H9 (cell line): ENCODE measurements around the gene YKT6. TPM values are rescaled to one million over a fixed set of nuclear protein-coding genes. Genes with fewer than 3 reads are reported as not detected.

Experiments
- DNase-seq: peaks from one replicate; pipeline ENCODE4 v3.0.0-alpha.2; 2017
- H2AFZ ChIP-seq: one replicate; pipeline ENCODE4 v1.6.1; 2013; ENCODE audit warnings: mild to moderate bottlenecking, low read length, control low read depth, moderate library complexity
- H2AK5ac ChIP-seq: 2 replicates; pipeline ENCODE4 v1.6.1; 2013; ENCODE audit warnings: low read length, control low read depth, mixed read lengths; ENCODE audit not compliant: insufficient read length
- H2BK120ac ChIP-seq: one replicate; pipeline ENCODE4 v1.6.1; 2013; ENCODE audit warnings: low read depth, mild to moderate bottlenecking, low read length, control low read depth, inconsistent platforms; ENCODE audit not compliant: poor library complexity, severe bottlenecking
- H2BK12ac ChIP-seq: 2 replicates; pipeline ENCODE4 v1.6.1; 2013; ENCODE audit warnings: low read length, control low read depth, mixed read lengths, low read depth; ENCODE audit not compliant: insufficient read length
- H2BK15ac ChIP-seq: 2 replicates; pipeline ENCODE4 v1.6.1; 2013; ENCODE audit warnings: low read depth, low read length, control low read depth
- H2BK20ac ChIP-seq: one replicate; pipeline ENCODE4 v1.6.1; 2013; ENCODE audit warnings: low read depth, mild to moderate bottlenecking, low read length, control low read depth, inconsistent platforms; ENCODE audit not compliant: poor library complexity, severe bottlenecking
- H2BK5ac ChIP-seq: 2 replicates; pipeline ENCODE4 v1.6.1; 2013; ENCODE audit warnings: low read length, control low read depth, mixed read lengths; ENCODE audit not compliant: insufficient read length
- H3K14ac ChIP-seq: 2 replicates; pipeline ENCODE4 v1.6.1; 2013; ENCODE audit warnings: low read length, control low read depth; ENCODE audit not compliant: insufficient read depth
- H3K18ac ChIP-seq: 2 replicates; pipeline ENCODE4 v1.6.1; 2013; ENCODE audit warnings: low read depth, mild to moderate bottlenecking, mixed read lengths, low read length, control low read depth; ENCODE audit not compliant: insufficient read length
- H3K23ac ChIP-seq: 2 replicates; pipeline ENCODE4 v1.6.1; 2013; ENCODE audit warnings: low read length, control low read depth, mixed read lengths, low read depth; ENCODE audit not compliant: insufficient read length
- H3K23me2 ChIP-seq: 2 replicates; pipeline ENCODE4 v1.6.1; 2013; ENCODE audit warnings: low read depth, mild to moderate bottlenecking, mixed read lengths, low read length, control low read depth; ENCODE audit not compliant: insufficient read length, poor library complexity, severe bottlenecking
- H3K27ac ChIP-seq: 2 replicates; pipeline ENCODE4 v1.5.1; 2013; ENCODE audit warnings: low read length, control low read depth, mixed read lengths, low read depth; ENCODE audit not compliant: insufficient read length
- H3K27me3 ChIP-seq: 2 replicates; pipeline ENCODE4 v1.6.1; 2013; ENCODE audit warnings: low read length, control low read depth, inconsistent platforms; ENCODE audit not compliant: insufficient read depth
- H3K4ac ChIP-seq: 2 replicates; pipeline ENCODE4 v1.6.1; 2013; ENCODE audit warnings: low read depth, mild to moderate bottlenecking, control low read depth, inconsistent platforms, low read length, moderate library complexity
- H3K4me1 ChIP-seq: 2 replicates; pipeline ENCODE4 v1.6.1; 2013; ENCODE audit warnings: low read length, control low read depth, inconsistent platforms; ENCODE audit not compliant: insufficient read depth
- H3K4me2 ChIP-seq: 2 replicates; pipeline ENCODE4 v1.6.1; 2013; ENCODE audit warnings: low read length, control low read depth, mixed read lengths; ENCODE audit not compliant: insufficient read length, insufficient read depth
- H3K56ac ChIP-seq: 2 replicates; pipeline ENCODE4 v1.6.1; 2013; ENCODE audit warnings: low read depth, mild to moderate bottlenecking, mixed read lengths, low read length, control low read depth; ENCODE audit not compliant: insufficient read length
- H3K79me1 ChIP-seq: 2 replicates; pipeline ENCODE4 v1.6.1; 2013; ENCODE audit warnings: low read depth, mild to moderate bottlenecking, moderate library complexity, low read length, control low read depth, inconsistent platforms; ENCODE audit not compliant: insufficient read depth, poor library complexity, severe bottlenecking
- H3K79me2 ChIP-seq: 2 replicates; pipeline ENCODE4 v1.6.1; 2013; ENCODE audit warnings: low read length, control low read depth, inconsistent platforms; ENCODE audit not compliant: insufficient read depth
- H3K9ac ChIP-seq: 2 replicates; pipeline ENCODE4 v1.6.1; 2013; ENCODE audit warnings: low read length, control low read depth, mixed read lengths; ENCODE audit not compliant: insufficient read length; ENCODE audit errors: extremely low read depth
- H3K9me3 ChIP-seq: one replicate; pipeline ENCODE4 v1.6.1; 2013; ENCODE audit warnings: low read depth, low read length, inconsistent platforms; ENCODE audit not compliant: control insufficient read depth
- H3T11ph ChIP-seq: one replicate; pipeline ENCODE4 v1.6.1; 2013; ENCODE audit warnings: mild to moderate bottlenecking, low read length, control low read depth, inconsistent platforms
- H4K20me1 ChIP-seq: one replicate; pipeline ENCODE4 v1.6.1; 2013; ENCODE audit not compliant: control insufficient read depth, insufficient read length, insufficient read depth
- H4K5ac ChIP-seq: 2 replicates; pipeline ENCODE4 v1.6.1; 2013; ENCODE audit warnings: low read depth, mild to moderate bottlenecking, mixed read lengths, low read length, control low read depth; ENCODE audit not compliant: insufficient read length
- H4K8ac ChIP-seq: replicated peaks from 2 replicates; pipeline ENCODE4 v1.6.1; 2013; ENCODE audit warnings: low read length, control low read depth, mixed read lengths, low read depth; ENCODE audit not compliant: insufficient read length
- H4K91ac ChIP-seq: 2 replicates; pipeline ENCODE4 v1.6.1; 2013; ENCODE audit warnings: low read depth, mild to moderate bottlenecking, moderate library complexity, mixed read lengths, low read length, control low read depth; ENCODE audit not compliant: insufficient read length
- H3K27ac Mint-ChIP-seq, 3 experiments: 2 replicates in 2 of 3; 3 replicates in 1 of 3; pipeline ENCODE4 v1.8.0; 2020 to 2021; ENCODE audit warnings: mixed read lengths in 3 of 3, mild to moderate bottlenecking in 1 of 3, moderate library complexity in 1 of 3
- H3K27me3 Mint-ChIP-seq: 2 replicates; pipeline ENCODE4 v1.8.0; 2021; ENCODE audit warnings: low read depth, mild to moderate bottlenecking, moderate library complexity, mixed read lengths
- H3K36me3 Mint-ChIP-seq, 3 experiments: 2 replicates in 2 of 3; 3 replicates in 1 of 3; pipeline ENCODE4 v1.8.0; 2020 to 2021; ENCODE audit warnings: low read depth in 3 of 3, mixed read lengths in 3 of 3; ENCODE audit not compliant: insufficient read depth in 1 of 3
- H3K4me1 Mint-ChIP-seq, 2 experiments: 2 replicates each; pipeline ENCODE4 v1.8.0; 2020; ENCODE audit warnings: mixed read lengths in 2 of 2
- H3K4me3 Mint-ChIP-seq, 2 experiments: 2 replicates in 1 of 2; 3 replicates in 1 of 2; pipeline ENCODE4 v1.8.0; 2020 to 2021; ENCODE audit warnings: mild to moderate bottlenecking in 2 of 2, mixed read lengths in 2 of 2, moderate library complexity in 1 of 2
- H3K9me3 Mint-ChIP-seq, 2 experiments: 2 replicates in 1 of 2; 3 replicates in 1 of 2; pipeline ENCODE4 v1.8.0; 2020; ENCODE audit warnings: mild to moderate bottlenecking in 2 of 2, mixed read lengths in 2 of 2, moderate library complexity in 1 of 2
- CTCF ChIP-seq: fragments of 200-600 bp; sonication (generic); conservative IDR thresholded peaks from 3 replicates; pipeline ENCODE4 v1.8.0; 2021; ENCODE audit warnings: antibody characterized with exemption, mild to moderate bottlenecking
- WGBS: extraction: QIAGEN DNeasy Blood & Tissue Kit; methylation state at CpG from one replicate; pipeline ENCODE4 v1.1.7; 2013; ENCODE audit warnings: missing lambda C conversion rate, low lambda C conversion rate, mixed read lengths; ENCODE audit not compliant: insufficient read length; ENCODE audit errors: extremely low coverage; 5-methylcytosine and 5-hydroxymethylcytosine counted together
- total RNA-seq: library from RNA; stranded (reverse); gene quantifications from 2 replicates; pipeline ENCODE4 v1.2.1, GENCODE V29; 2021

Gene YKT6
- total RNA-seq, 1 experiment from 2014 or later: 104 TPM

- Mint-ChIP-seq H3K4me3 (no peak overlapping the region), H3K36me3 (no peaks in the 10 kb centered on the region), H3K4me1 (peaks cover 15 to 28% of the 10 kb centered on the region in 2 experiments), H3K9me3 (no peaks in the 10 kb centered on the region), H3K27me3 (no peaks in the 10 kb centered on the region; the same call in 1 of the 2 replicates), H3K27ac (no peak overlapping the region)
- Histone ChIP-seq H3K79me1 (no peaks in the 10 kb centered on the region), H4K20me1 (no peaks in the 10 kb centered on the region), H3K23ac (no peak overlapping the region), H2BK5ac (no peak overlapping the region), H3K18ac (no peak overlapping the region), H3K27me3 (no peaks in the 10 kb centered on the region), H3K79me2 (no peaks in the 10 kb centered on the region), H3K27ac (no peak overlapping the region), H2AK5ac (no peak overlapping the region), H3K14ac (no peak overlapping the region; the same call in 1 of the 2 replicates), H4K91ac (no peak overlapping the region), H3K9ac (no peak overlapping the region), H3K9me3 (no peaks in the 10 kb centered on the region), H2BK20ac (no peak overlapping the region), H3T11ph (no peak overlapping the region), H3K56ac (no peak overlapping the region), H3K4me2 (no peak overlapping the region), H2BK12ac (no peak overlapping the region), H4K8ac (no peak overlapping the region), H4K5ac (no peak overlapping the region), H3K23me2 (no peaks in the 10 kb centered on the region), H2BK15ac (no peak overlapping the region), H2AFZ (no peak overlapping the region), H2BK120ac (no peak overlapping the region), H3K4ac (no peak overlapping the region), H3K4me1 (no peaks in the 10 kb centered on the region; the same call in 1 of the 2 replicates)
- TF ChIP-seq CTCF: no peak
- no peak for DNase-seq
- 100% methylated on average over 1 of the region's 18 CpGs for WGBS
Measured at GRCh38 chr7:44224080-44224973, 23.5 kb downstream of the YKT6 start.
